ENCODE measurements around the gene MYL10. TPM values are rescaled to one million over a fixed set of nuclear protein-coding genes. Genes with fewer than 3 reads are reported as not detected.
"Not testable (repeated sequence)": the region's sequence is repeated elsewhere in the genome, so short reads cannot be mapped to it uniquely, and the experiment has no call there.

The MYL10 gene
- total and polyA plus RNA-seq, 2 of the 13 experiments (the other 11 are each of a cell fraction or from before 2014, with no cell fraction given): not detected

DNA sequence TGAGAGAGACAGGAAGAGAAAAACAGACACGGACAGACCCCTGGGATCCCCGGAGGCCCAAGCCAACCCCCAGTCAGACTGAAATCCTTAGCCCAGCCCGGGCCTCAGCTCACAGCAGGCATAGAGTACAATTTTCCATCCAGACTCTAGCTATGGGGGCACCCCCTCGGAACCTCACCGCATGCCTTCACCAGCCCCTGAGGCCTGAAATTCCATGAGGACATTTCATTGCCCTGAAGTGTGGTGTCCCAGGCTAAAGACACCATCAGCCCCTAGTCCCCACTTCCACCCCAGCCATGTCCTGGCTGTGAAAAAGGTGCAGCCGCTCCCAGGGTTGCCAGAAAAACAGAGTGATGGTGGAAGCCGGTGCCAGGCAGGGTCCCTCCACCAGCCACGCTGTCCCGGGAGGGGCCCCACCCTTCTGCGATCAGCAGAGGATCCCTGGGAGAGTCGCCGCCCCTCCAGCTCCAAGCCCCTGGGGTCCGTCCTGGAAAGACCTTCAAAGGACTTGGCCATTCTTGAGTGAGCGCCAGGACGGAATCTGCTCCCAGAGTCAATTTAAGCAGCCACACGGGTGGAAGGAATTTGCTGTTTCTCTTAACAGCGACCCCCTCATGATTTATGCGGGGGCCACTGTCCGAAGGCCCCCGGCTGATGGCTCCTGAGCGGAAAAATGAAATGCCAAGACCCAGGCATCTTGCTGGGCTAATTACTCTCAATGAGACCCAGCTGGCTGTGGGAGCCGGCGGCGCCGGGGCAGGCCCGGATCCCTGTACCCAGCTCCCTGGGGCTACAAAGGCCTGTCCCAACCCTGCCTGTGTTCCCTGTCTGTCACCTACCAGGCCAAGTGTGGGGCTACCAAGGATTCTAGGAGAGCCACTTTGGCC is 23.2 kb downstream of the MYL10 start (continued):
- TF ChIP-seq FOXA1 (IDR thresholded peaks at IDR 0.05): no peak
- no peak for TF ChIP-seq FOXA1 (CRISPR knock-in tag; IDR thresholded peaks at IDR 0.05)

- intact Hi-C loops (cut with micrococcal nuclease; ENCODE audit: unreplicated experiment): loop anchor here (5.0 kb wide), 1 partner anchor 207 kb away; no protein-coding TSS in a partner anchor
- DNase-seq (ENCODE audit: low spot score); H4K20me1 ChIP-seq (ENCODE audit: insufficient read depth, low read length); CTCF ChIA-PET (ENCODE audit: low intra/inter-chr PET ratio, low total read pairs); FAIRE-seq; POLR2A ChIA-PET; BruUV-seq (replicated peaks); H3K9ac ChIP-seq (ENCODE audit: insufficient read depth, low read depth, low read length); H3K27ac ChIP-seq (ENCODE audit: extremely low read length, insufficient read depth, low read length); ATAC-seq; H3K9me3 ChIP-seq (ENCODE audit: low read length); H3K4me3 ChIP-seq (replicated peaks in 1 of 3; ENCODE audit: insufficient read depth in 1 of 3, low read depth in 2 of 3, low read length in 3 of 3); H3K4me2 ChIP-seq (ENCODE audit: low read depth, low read length); H3K79me2 ChIP-seq (ENCODE audit: insufficient read depth, low read length); H3K36me3 ChIP-seq (replicated peaks in 1 of 2; ENCODE audit: control insufficient read depth in 1 of 2, insufficient read depth in 2 of 2, low read length in 2 of 2); H2AFZ ChIP-seq (ENCODE audit: low read length): not testable (repeated sequence)
- Histone ChIP-seq H3K27me3 (ENCODE audit: control insufficient read depth in 1 of 2, insufficient read depth in 2 of 2, low read length in 2 of 2) (peaks cover 5 to 27% of the 10 kb centered on the region in 2 experiments; a peak in 3 of 5 replicates), H3K4me1 (ENCODE audit: insufficient read depth, low read length) (peaks cover 25% of the 10 kb centered on the region)
- 61% methylated on average over 2 of the region's 2 CpGs for WGBS (ENCODE audit: low lambda C conversion rate)
- in situ Hi-C loops (cut with HindIII; ENCODE audit: extremely low pct_ligation_motif_present, low pct_unique_long_range_greater_than_20kb): loop anchor here (5.0 kb wide), 2 partner anchors 63 to 207 kb away; no protein-coding TSS in a partner anchor
These were observed 24.2 kb downstream of the MYL10 start for GRCh38 chr7:101604934-101605332.

DNA sequence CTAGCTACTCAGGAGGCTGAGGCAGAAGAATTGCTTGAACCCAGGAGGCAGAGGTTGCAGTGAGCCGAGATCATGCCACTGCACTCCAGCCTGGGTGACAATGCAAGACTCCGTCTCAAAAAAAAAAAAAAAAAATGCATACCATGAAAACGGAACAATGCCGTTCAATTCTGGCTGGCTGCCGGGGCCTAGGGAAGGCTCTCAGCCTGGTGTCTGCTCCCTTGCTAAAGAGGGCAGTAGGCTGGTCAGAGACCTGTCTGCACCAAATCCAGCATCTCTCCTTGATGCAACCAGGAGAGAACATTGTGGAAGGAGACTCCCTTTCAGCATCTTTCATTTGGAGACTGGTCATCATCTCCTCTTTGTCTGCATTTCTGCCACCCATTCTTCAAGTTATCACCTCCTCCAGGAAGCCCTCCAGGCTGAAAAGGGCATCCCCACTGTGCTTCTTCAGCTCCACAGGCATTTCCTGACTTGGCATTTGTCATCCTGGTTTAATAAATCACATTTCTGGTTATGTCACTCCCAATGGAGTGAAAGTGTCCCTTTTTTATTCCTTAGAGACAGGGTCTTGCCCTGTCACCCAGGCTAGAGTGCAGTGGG is 24.7 kb downstream of the MYL10 start:
- WGBS (ENCODE audit: low lambda C conversion rate): 9% methylated on average over 4 of the region's 5 CpGs
- FAIRE-seq (no peak), ATAC-seq (no peak), DNase-seq (ENCODE audit: low spot score) (no peak)
- H3K4me3 ChIP-seq (replicated peaks in 1 of 3; ENCODE audit: insufficient read depth in 1 of 3, low read depth in 2 of 3, low read length in 3 of 3): no peak overlapping the region
- H3K4me2 ChIP-seq (ENCODE audit: low read depth, low read length): no peak overlapping the region
- CTCF ChIA-PET (ENCODE audit: low intra/inter-chr PET ratio, low total read pairs): no interaction called here
- H3K79me2 ChIP-seq (ENCODE audit: insufficient read depth, low read length): no peaks in the 10 kb centered on the region
- no peak overlapping the region for H3K9ac ChIP-seq (ENCODE audit: insufficient read depth, low read depth, low read length)
- no peak overlapping the region for H2AFZ ChIP-seq (ENCODE audit: low read length)
- H3K36me3 ChIP-seq (replicated peaks in 1 of 2; ENCODE audit: control insufficient read depth in 1 of 2, insufficient read depth in 2 of 2, low read length in 2 of 2): no peaks in the 10 kb centered on the region
- no TSS peak for BruUV-seq (replicated peaks)
- H3K27ac ChIP-seq (ENCODE audit: extremely low read length, insufficient read depth, low read length): no peak overlapping the region
- no peaks in the 10 kb centered on the region for H4K20me1 ChIP-seq (ENCODE audit: insufficient read depth, low read length)
- POLR2A ChIA-PET: no interaction called here
- intact Hi-C loops (cut with micrococcal nuclease; ENCODE audit: unreplicated experiment): loop anchor here (5.0 kb wide), 1 partner anchor 208 kb away; no protein-coding TSS in a partner anchor
- H3K4me1 ChIP-seq (ENCODE audit: insufficient read depth, low read length): peaks cover 30% of the 10 kb centered on the region
- in situ Hi-C loops (cut with HindIII; ENCODE audit: extremely low pct_ligation_motif_present, low pct_unique_long_range_greater_than_20kb): loop anchor here (5.0 kb wide), 2 partner anchors 62 to 208 kb away; no protein-coding TSS in a partner anchor
- H3K9me3 ChIP-seq (ENCODE audit: low read length): no peaks in the 10 kb centered on the region
- H3K27me3 ChIP-seq (ENCODE audit: control insufficient read depth in 1 of 2, insufficient read depth in 2 of 2, low read length in 2 of 2): peaks cover 5 to 32% of the 10 kb centered on the region in 2 experiments; a peak in 4 of 5 replicates
- TF ChIP-seq SNAPC5 (CRISPR knock-in tag; IDR thresholded peaks at IDR 0.05; ENCODE audit: borderline replicate concordance): no peak
- TF ChIP-seq U2AF2 (IDR thresholded peaks at IDR 0.05; ENCODE audit: low read depth, low read length): no peak
- no peak for TF ChIP-seq KLF13 (CRISPR knock-in tag; IDR thresholded peaks at IDR 0.05)
- no peak for TF ChIP-seq HHEX (CRISPR knock-in tag; IDR thresholded peaks at IDR 0.05)
- no peak for TF ChIP-seq HOXA7 (CRISPR knock-in tag; IDR thresholded peaks at IDR 0.05)
- TF ChIP-seq IRF9 (CRISPR knock-in tag; IDR thresholded peaks at IDR 0.05; ENCODE audit: borderline replicate concordance): no peak
- no peak for TF ChIP-seq ZNF501 (CRISPR knock-in tag; IDR thresholded peaks at IDR 0.05)
- TF ChIP-seq ZNF280D (CRISPR knock-in tag; IDR thresholded peaks at IDR 0.05): no peak

Data from HepG2 (cell line).